Thyroid gland (tissue), 4 donors: ENCODE measurements around the gene MYB. TPM values are rescaled to one million over a fixed set of nuclear protein-coding genes. Genes with fewer than 3 reads are reported as not detected.

Experiments used
- DNase-seq, 2 donors: peaks; one replicate each; pipeline ENCODE4 v3.0.0-alpha.2; 2019
- H3K27ac ChIP-seq, 3 donors: fragments of 200-600 bp; sonication (generic); 1 replicate in 2 of 3; 2 replicates in 1 of 3; pipeline ENCODE4 v1.5.1; 2016 to 2019; ENCODE audit warnings: mild to moderate bottlenecking in 1 of 3, moderate library complexity in 1 of 3
- H3K27me3 ChIP-seq: fragments of 200-600 bp; sonication (generic); one replicate; pipeline ENCODE4 v1.5.1; 2019
- H3K36me3 ChIP-seq, 2 donors: fragments of 200-600 bp; sonication (generic); one replicate each; pipeline ENCODE4 v1.5.1; 2016 to 2019
- H3K4me1 ChIP-seq, 2 donors: fragments of 200-600 bp; sonication (generic); one replicate each; pipeline ENCODE4 v1.5.1; 2017 to 2019
- H3K4me3 ChIP-seq, 3 donors: fragments of 200-600 bp; sonication (generic); replicated peaks in 1 of 3; 1 replicate in 2 of 3; 2 replicates in 1 of 3; pipeline ENCODE4 v1.5.1; 2016; ENCODE audit warnings: mild to moderate bottlenecking in 1 of 3
- H3K9me3 ChIP-seq: fragments of 200-600 bp; sonication (generic); one replicate; pipeline ENCODE4 v1.5.1; 2017
- CTCF ChIP-seq, 6 experiments: fragments of 200-600 bp in 3 of 6; fragments of 450-650 bp in 3 of 6; sonication (generic) in 3 of 6; IDR thresholded peaks; one replicate each; pipeline ENCODE4 v1.5.1; 2016 to 2019; ENCODE audit warnings: antibody characterized with exemption in 6 of 6, mild to moderate bottlenecking in 2 of 6, inconsistent platforms in 1 of 6, moderate library complexity in 1 of 6
- POLR2A ChIP-seq, 2 donors: fragments of 450-650 bp; IDR thresholded peaks; one replicate each; pipeline ENCODE4 v1.6.1; 2017; ENCODE audit warnings: antibody characterized with exemption in 2 of 2, mild to moderate bottlenecking in 2 of 2, moderate library complexity in 1 of 2
- WGBS, 2 donors: methylation state at CpG; one replicate each; pipeline ENCODE4 v1.1.5; 2017; 5-methylcytosine and 5-hydroxymethylcytosine counted together
- intact Hi-C: fragments of 100-400 bp; cut with DNase I; formaldehyde crosslinking; loops from one replicate; pipeline ENCODE4 v1.15.1; 2023
- total RNA-seq, 4 donors: library from RNA; depleted of rRNA; stranded (reverse); fragments of >200 nt; gene quantifications; one replicate each; pipeline ENCODE4 v1.2.3, GENCODE V29; 2016

MYB gene
- total RNA-seq, 4 donors from 2014 or later, result 0.75 TPM; not detected in 3

GRCh38 chr6:135188718-135189117 lies 7.6 kb downstream of the MYB start:
- DNase-seq, result no peak
- intact Hi-C loops, result no loop called here
- Histone ChIP-seq H3K36me3 (no peaks in the 10 kb centered on the region), H3K9me3 (no peaks in the 10 kb centered on the region), H3K4me3 (no peak overlapping the region), H3K27me3 (no peaks in the 10 kb centered on the region), H3K27ac (no peak overlapping the region), H3K4me1 (peaks cover 2 to 3% of the 10 kb centered on the region in 2 donors)
- TF ChIP-seq POLR2A (IDR thresholded peaks at IDR 0.05) (no peak), CTCF (IDR thresholded peaks at IDR 0.05) (no peak)
- WGBS, 2 donors, result 95 to 97% methylated on average over 2 of the region's 2 CpGs

GRCh38 chr6:135189344-135189743 lies 8.2 kb downstream of the MYB start:
- no peak overlapping the region for H3K27ac ChIP-seq
- 89 to 90% methylated on average over 1 of the region's 1 CpG for WGBS, 2 donors
- H3K36me3 ChIP-seq, result no peaks in the 10 kb centered on the region
- intact Hi-C loops, result no loop called here
- DNase-seq, result no peak
- no peaks in the 10 kb centered on the region for H3K4me1 ChIP-seq
- no peak overlapping the region for H3K4me3 ChIP-seq
- H3K27me3 ChIP-seq, result no peaks in the 10 kb centered on the region
- TF ChIP-seq POLR2A (IDR thresholded peaks at IDR 0.05), result no peak
- no peaks in the 10 kb centered on the region for H3K9me3 ChIP-seq

GRCh38 chr6:135191508-135192255 lies 10.6 kb downstream of the MYB start:
- 91 to 92% methylated on average over 10 of the region's 10 CpGs for WGBS, 2 donors
- TF ChIP-seq CTCF (IDR thresholded peaks at IDR 0.05), result no peak
- TF ChIP-seq POLR2A (IDR thresholded peaks at IDR 0.05), result no peak
- H3K9me3 ChIP-seq, result no peaks in the 10 kb centered on the region
- no peak overlapping the region for H3K4me3 ChIP-seq
- H3K27ac ChIP-seq, result no peak overlapping the region
- intact Hi-C loops, result no loop called here
- no peaks in the 10 kb centered on the region for H3K36me3 ChIP-seq
- H3K4me1 ChIP-seq, result no peaks in the 10 kb centered on the region
- DNase-seq, result no peak
- no peaks in the 10 kb centered on the region for H3K27me3 ChIP-seq

- no peaks in the 10 kb centered on the region for H3K9me3 ChIP-seq
- TF ChIP-seq CTCF (IDR thresholded peaks at IDR 0.05), result no peak
- no peak for TF ChIP-seq POLR2A (IDR thresholded peaks at IDR 0.05)
- DNase-seq, result no peak
- H3K27me3 ChIP-seq, result no peaks in the 10 kb centered on the region
- no peaks in the 10 kb centered on the region for H3K4me1 ChIP-seq
- no peak overlapping the region for H3K27ac ChIP-seq
- 94% methylated on average over 13 of the region's 13 CpGs for WGBS, 2 donors
- intact Hi-C loops, result no loop called here
- no peaks in the 10 kb centered on the region for H3K36me3 ChIP-seq
- H3K4me3 ChIP-seq, result no peak overlapping the region
Measured at GRCh38 chr6:135192256-135193174, 11.4 kb downstream of the MYB start.

GRCh38 chr6:135193221-135193620 lies 12.1 kb downstream of the MYB start:
- Histone ChIP-seq H3K27me3 (no peaks in the 10 kb centered on the region), H3K36me3 (no peaks in the 10 kb centered on the region), H3K27ac (no peak overlapping the region), H3K4me3 (no peak overlapping the region), H3K9me3 (no peaks in the 10 kb centered on the region), H3K4me1 (no peaks in the 10 kb centered on the region)
- 86 to 96% methylated on average over 1 of the region's 1 CpG for whole genome bisulfite sequencing, 2 donors
- intact Hi-C loops, result no loop called here
- DNase-seq, result no peak
- TF ChIP-seq CTCF (IDR thresholded peaks at IDR 0.05), result no peak
- no peak for TF ChIP-seq POLR2A (IDR thresholded peaks at IDR 0.05)
